Measurements from ENCODE around the gene IGFLR1.

The IGFLR1 gene

GRCh38 chr19:35756377-35757230 is 14.4 kb upstream of the IGFLR1 start, which contains the start of gene HSPB6:
Gene HSPB6 (minus strand): TSS chr19:35757029. CDS start chr19:35757008, 21 bp downstream.
- DNase-seq (ENCODE audit: low spot score), result no peak

- no peak for DNase-seq (ENCODE audit: low spot score)
Measured at GRCh38 chr19:35755550-35756376, 13.5 kb upstream of the IGFLR1 start.

GRCh38 chr19:35755131-35755549 is 12.9 kb upstream of the IGFLR1 start:
- no peak for DNase-seq (ENCODE audit: low spot score)

GRCh38 chr19:35754370-35755130 is 12.3 kb upstream of the IGFLR1 start:
- no peak for DNase-seq (ENCODE audit: low spot score)

GRCh38 chr19:35753634-35754369 is 11.6 kb upstream of the IGFLR1 start:
- no peak for DNase-seq (ENCODE audit: low spot score)

GRCh38 chr19:35752746-35753350 is 10.6 kb upstream of the IGFLR1 start:
- DNase-seq (ENCODE audit: low spot score), result no peak

GRCh38 chr19:35751839-35752745 is 9.8 kb upstream of the IGFLR1 start:
- no peak for DNase-seq (ENCODE audit: low spot score)

- no peak for DNase-seq (ENCODE audit: low spot score)
Measured at GRCh38 chr19:35750167-35750566, 7.9 kb upstream of the IGFLR1 start.

- peak; percentile 98 for DNase-seq (ENCODE audit: low spot score)
Measured at GRCh38 chr19:35748106-35749020, 6.1 kb upstream of the IGFLR1 start, which contains the start of gene LIN37. Gene LIN37 (plus strand): TSS chr19:35748576. CDS start chr19:35748725, 149 bp downstream.

- DNase-seq (ENCODE audit: low spot score), result no peak
Measured at GRCh38 chr19:35746531-35746930, 4.3 kb upstream of the IGFLR1 start.

- DNase-seq (ENCODE audit: low spot score), result no peak
Measured at GRCh38 chr19:35746087-35746462, 3.8 kb upstream of the IGFLR1 start.

GRCh38 chr19:35745328-35746086 is 3.3 kb upstream of the IGFLR1 start, which contains the start of the genes PSENEN and U2AF1L4:
Gene PSENEN (plus strand): TSS chr19:35745651. CDS start chr19:35745931, 280 bp downstream.
Gene U2AF1L4 (minus strand): TSS chr19:35745418. CDS start chr19:35745391, 27 bp downstream.
- peak; percentile 98 for DNase-seq (ENCODE audit: low spot score)

- peak; percentile 96 for DNase-seq (ENCODE audit: low spot score)
Measured at GRCh38 chr19:35744430-35745327, 2.4 kb upstream of the IGFLR1 start.

GRCh38 chr19:35743640-35744429 is 1.6 kb upstream of the IGFLR1 start:
- no peak for DNase-seq (ENCODE audit: low spot score)

- DNase-seq (ENCODE audit: low spot score), result no peak
Measured at GRCh38 chr19:35741203-35741515, 1.1 kb downstream of the IGFLR1 start.

All from SK-N-DZ (cell line).